Liver (tissue), 9 donors: ENCODE measurements around the gene DIS3L2. TPM values are rescaled to one million over a fixed set of nuclear protein-coding genes. Genes with fewer than 3 reads are reported as not detected.

Experiments used
- DNase-seq: peaks from one replicate; pipeline ENCODE4 v3.0.0-alpha.2; 2017; ENCODE audit warnings: low spot score
- H3K27ac ChIP-seq, 2 donors: one replicate each; pipeline ENCODE4 v1.7.0; 2013; ENCODE audit warnings: inconsistent platforms in 2 of 2, low read length in 2 of 2, control low read depth in 1 of 2, low read depth in 1 of 2, mild to moderate bottlenecking in 1 of 2
- H3K27me3 ChIP-seq, 4 donors: one replicate each; pipeline versions ENCODE4 v1.6.1 to v1.7.0; 2013; ENCODE audit warnings: low read length in 3 of 4, inconsistent platforms in 1 of 4, mild to moderate bottlenecking in 1 of 4, moderate library complexity in 1 of 4; ENCODE audit not compliant: control insufficient read depth in 4 of 4, insufficient read depth in 4 of 4
- H3K36me3 ChIP-seq, 4 donors: one replicate each; pipeline versions ENCODE4 v1.6.1 to v1.7.0; 2013; ENCODE audit warnings: low read length in 3 of 4, mild to moderate bottlenecking in 3 of 4, low read depth in 1 of 4, moderate library complexity in 1 of 4; ENCODE audit not compliant: control insufficient read depth in 4 of 4, insufficient read depth in 3 of 4
- H3K4me1 ChIP-seq, 4 donors: one replicate each; pipeline versions ENCODE4 v1.6.1 to v1.7.0; 2013; ENCODE audit warnings: low read length in 3 of 4, mild to moderate bottlenecking in 3 of 4, moderate library complexity in 1 of 4; ENCODE audit not compliant: control insufficient read depth in 4 of 4, insufficient read depth in 4 of 4
- H3K4me3 ChIP-seq, 3 donors: one replicate each; pipeline versions ENCODE4 v1.6.1 to v1.7.0; 2013; ENCODE audit warnings: low read length in 3 of 3, control low read depth in 1 of 3, low read depth in 1 of 3, mild to moderate bottlenecking in 1 of 3
- H3K9ac ChIP-seq, 2 donors: one replicate each; pipeline ENCODE4 v1.7.0; 2013; ENCODE audit warnings: low read length in 2 of 2, mild to moderate bottlenecking in 2 of 2, moderate library complexity in 2 of 2, control low read depth in 1 of 2, low read depth in 1 of 2
- H3K9me3 ChIP-seq, 4 donors: one replicate each; pipeline versions ENCODE4 v1.6.1 to v1.7.0; 2013; ENCODE audit warnings: low read length in 3 of 4; ENCODE audit not compliant: control insufficient read depth in 4 of 4
- ATF3 ChIP-seq: IDR thresholded peaks from 2 replicates; pipeline ENCODE4 v1.6.1; 2016; ENCODE audit warnings: antibody characterized with exemption
- CTCF ChIP-seq: fragments of 150-350 bp; IDR thresholded peaks from 2 replicates; pipeline ENCODE4 v1.5.1; 2017; ENCODE audit warnings: improper control_type of control experiment, low read depth, low read length; ENCODE audit not compliant: missing input control
- EGR1 ChIP-seq, 2 donors: IDR thresholded peaks; 2 replicates each; pipeline ENCODE4 v1.6.1; 2016 to 2018; ENCODE audit warnings: antibody characterized with exemption in 2 of 2, low read depth in 2 of 2
- GABPA ChIP-seq, 2 donors: IDR thresholded peaks in 1 of 2; conservative IDR thresholded peaks in 1 of 2; 2 replicates each; pipeline ENCODE4 v1.6.1; 2016; ENCODE audit warnings: antibody characterized with exemption in 2 of 2, mild to moderate bottlenecking in 1 of 2, moderate library complexity in 1 of 2
- HNF4A ChIP-seq, 2 donors: conservative IDR thresholded peaks; 2 replicates each; pipeline ENCODE4 v1.6.1; 2016; ENCODE audit warnings: antibody characterized with exemption in 2 of 2, mild to moderate bottlenecking in 2 of 2
- HNF4G ChIP-seq: IDR thresholded peaks from 2 replicates; pipeline ENCODE4 v1.6.1; 2016; ENCODE audit warnings: antibody characterized with exemption
- RAD21 ChIP-seq, 2 donors: IDR thresholded peaks; 2 replicates each; pipeline ENCODE4 v1.6.1; 2016; ENCODE audit warnings: antibody characterized with exemption in 2 of 2, mild to moderate bottlenecking in 2 of 2
- REST ChIP-seq: IDR thresholded peaks from 2 replicates; pipeline ENCODE4 v1.6.1; 2016; ENCODE audit warnings: antibody characterized with exemption, mild to moderate bottlenecking
- RXRA ChIP-seq, 2 donors: IDR thresholded peaks; 2 replicates each; pipeline ENCODE4 v1.6.1; 2017 to 2018; ENCODE audit warnings: antibody characterized with exemption in 2 of 2, mild to moderate bottlenecking in 1 of 2
- SP1 ChIP-seq: IDR thresholded peaks from 2 replicates; pipeline ENCODE4 v1.6.1; 2018; ENCODE audit warnings: antibody characterized with exemption, mild to moderate bottlenecking
- TAF1 ChIP-seq: conservative IDR thresholded peaks from 2 replicates; pipeline ENCODE4 v1.6.1; 2016; ENCODE audit warnings: antibody characterized with exemption, mild to moderate bottlenecking
- ZBTB33 ChIP-seq: IDR thresholded peaks from 2 replicates; pipeline ENCODE4 v1.6.1; 2016; ENCODE audit warnings: antibody characterized with exemption
- WGBS: extraction: QIAGEN DNeasy Blood & Tissue Kit; methylation state at CpG from one replicate; pipeline ENCODE4 v1.1.7; 2013; 5-methylcytosine and 5-hydroxymethylcytosine counted together
- polyA plus RNA-seq, 2 donors: library from polyadenylated mRNA; stranded (reverse) in 1 of 2; unstranded in 1 of 2; fragments of 200-250 nt in 1 of 2; fragments of >200 nt in 1 of 2; fragmentation: Nextera tagmentation in 1 of 2; extraction: Ambion mirVana in 1 of 2; gene quantifications; one replicate each; pipeline versions ENCODE4 v1.2.1 to v1.2.3, GENCODE V29; 2013 to 2015
- total RNA-seq, 2 donors: library from RNA; depleted of rRNA; stranded (reverse); fragments of >200 nt; gene quantifications; one replicate each; pipeline ENCODE4 v1.2.3, GENCODE V29; 2014
- donor health status: healthy.
- donor health status: healthy.
- donor health status: healthy.
- donor health status: healthy.
- donor health status: healthy.

Gene DIS3L2
- total and polyA plus RNA-seq, 4 donors, result 5.7 to 21.5 (median 8.8) TPM

- no peak overlapping the region for H3K9ac ChIP-seq
- no peaks in the 10 kb centered on the region for H3K36me3 ChIP-seq
- 51% methylated on average over 9 of the region's 9 CpGs for WGBS
- peaks cover 0 to 9% (median 2%) of the 10 kb centered on the region in 4 donors for H3K4me1 ChIP-seq
- no peak for DNase-seq
- no peaks in the 10 kb centered on the region for H3K9me3 ChIP-seq
- H3K27ac ChIP-seq, result no peak overlapping the region
- no peak overlapping the region for H3K4me3 ChIP-seq
- TF ChIP-seq ZBTB33 (no peak), HNF4A (conservative IDR thresholded peaks at IDR 0.05) (peak in 1 of 2 donors; percentile 31), RXRA (IDR thresholded peaks at IDR 0.05) (peak in 1 of 2 donors; percentile 59)
- H3K27me3 ChIP-seq, result no peaks in the 10 kb centered on the region
These were observed 243.0 kb downstream of the DIS3L2 start for GRCh38 chr2:232204457-232204931.

GRCh38 chr2:232207174-232207573 is 245.7 kb downstream of the DIS3L2 start:
- Histone ChIP-seq H3K27ac (no peak overlapping the region), H3K4me1 (peaks cover 0 to 9% (median 2%) of the 10 kb centered on the region in 4 donors), H3K9me3 (no peaks in the 10 kb centered on the region), H3K9ac (no peak overlapping the region), H3K4me3 (no peak overlapping the region), H3K27me3 (no peaks in the 10 kb centered on the region), H3K36me3 (peaks cover 0 to 10% (median 3%) of the 10 kb centered on the region in 4 donors)
- TF ChIP-seq TAF1, result no peak
- no peak for TF ChIP-seq CTCF
- TF ChIP-seq ATF3, result no peak
- TF ChIP-seq REST, result no peak
- no peak for TF ChIP-seq EGR1 (IDR thresholded peaks at IDR 0.05; ENCODE audit: low read depth in 2 of 2)
- no peak for TF ChIP-seq SP1
- TF ChIP-seq RAD21 (IDR thresholded peaks at IDR 0.05), result no peak
- no peak for TF ChIP-seq RXRA (IDR thresholded peaks at IDR 0.05)
- TF ChIP-seq HNF4G, result no peak
- no peak for TF ChIP-seq GABPA (IDR thresholded peaks at IDR 0.05 in 1 of 2, conservative IDR thresholded peaks at IDR 0.05 in 1 of 2)
- no peak for DNase-seq
- WGBS, result 98% methylated on average over 2 of the region's 2 CpGs
